Activated CD4-positive, alpha-beta memory T cell treated with anti-CD3 and anti-CD28 coated beads, Interleukin-2, amount 10 ng/mL, durations not matched to agents 7 days and 5 days (primary cell): ENCODE data around the gene GSK3A. TPM values are rescaled to one million over a fixed set of nuclear protein-coding genes. Genes with fewer than 3 reads are reported as not detected.
"Not testable (repeated sequence)": the region's sequence is repeated elsewhere in the genome, so short reads cannot be mapped to it uniquely, and the experiment has no call there.

Source experiments
- CTCF ChIA-PET: fragments of 350-600 bp; sonication (Branson Sonifier 250); formaldehyde crosslinking; loops from one replicate; lab custom pipeline; 2021; ENCODE audit warnings: antibody characterized with exemption, inconsistent platforms; lab: Charles Lee
- POLR2A ChIA-PET: fragments of 350-600 bp; sonication (Branson Sonifier 250); formaldehyde crosslinking; loops from one replicate; lab custom pipeline; 2021; ENCODE audit warnings: antibody characterized with exemption; lab: Charles Lee
- DNase-seq: peaks from one replicate; pipeline ENCODE4 v3.0.0-alpha.2; 2020
- H3K27ac Mint-ChIP-seq: one replicate; pipeline ENCODE4 v1.8.0; 2021; ENCODE audit warnings: mild to moderate bottlenecking, mixed read lengths
- H3K27me3 Mint-ChIP-seq: one replicate; pipeline ENCODE4 v1.8.0; 2021; ENCODE audit warnings: mixed read lengths
- H3K36me3 Mint-ChIP-seq: one replicate; pipeline ENCODE4 v1.8.0; 2021; ENCODE audit warnings: low read depth, mixed read lengths
- H3K4me1 Mint-ChIP-seq: one replicate; pipeline ENCODE4 v1.8.0; 2021; ENCODE audit warnings: mixed read lengths
- H3K4me3 Mint-ChIP-seq: one replicate; pipeline ENCODE4 v1.8.0; 2021; ENCODE audit warnings: mild to moderate bottlenecking, mixed read lengths
- H3K9me3 Mint-ChIP-seq: one replicate; pipeline ENCODE4 v1.8.0; 2021; ENCODE audit warnings: mixed read lengths
- total RNA-seq, 2 experiments: library from RNA; stranded (reverse); gene quantifications; one replicate each; pipeline ENCODE4 v1.2.3, GENCODE V29; 2021

The GSK3A gene
- total RNA-seq, 2 experiments from 2014 or later = 48.9 to 50.7 TPM

DNA sequence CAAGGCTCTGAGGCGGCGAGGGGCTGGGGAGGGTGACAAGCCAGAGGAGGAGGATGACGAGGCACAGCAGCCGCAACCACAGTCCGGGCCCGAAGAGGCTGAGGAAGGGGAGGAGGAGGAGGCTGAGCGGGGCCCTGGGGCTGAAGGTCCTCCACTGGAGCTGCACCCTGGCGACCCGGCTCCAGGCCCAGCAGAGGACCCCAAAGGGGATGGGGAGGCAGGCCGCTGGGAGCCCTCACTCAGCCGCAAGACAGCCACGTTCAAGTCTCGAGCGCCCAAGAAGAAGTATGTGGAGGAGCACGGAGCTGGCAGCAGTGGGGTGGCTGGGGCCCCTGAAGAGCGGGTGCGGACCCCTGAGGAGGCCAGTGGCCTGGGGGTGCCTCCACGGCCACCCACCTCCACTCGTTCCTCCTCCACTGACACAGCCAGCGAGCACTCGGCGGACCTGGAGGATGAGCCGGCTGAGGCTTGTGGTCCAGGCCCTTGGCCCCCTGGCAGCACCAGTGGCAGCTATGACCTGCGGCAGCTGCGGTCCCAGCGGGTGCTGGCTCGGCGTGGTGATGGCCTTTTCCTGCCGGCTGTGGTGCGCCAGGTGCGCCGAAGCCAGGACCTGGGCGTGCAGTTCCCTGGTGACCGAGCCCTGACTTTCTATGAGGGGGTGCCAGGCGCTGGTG lies 29.6 kb upstream of the GSK3A start:
- Mint-ChIP-seq H3K27ac (no peak overlapping the region), H3K4me3 (no peak overlapping the region), H3K4me1 (peaks cover 57% of the 10 kb centered on the region), H3K27me3 (no peaks in the 10 kb centered on the region), H3K9me3 (no peaks in the 10 kb centered on the region), H3K36me3 (peaks cover 50% of the 10 kb centered on the region)
- POLR2A ChIA-PET = interaction anchor here (1.1 to 3.5 kb wide), 6 partner anchors 8 to 72 kb away, joined by 3 to 48 read pairs (median 18); partner anchors contain the start of gene GSK3A
- no peak for DNase-seq
- CTCF ChIA-PET = interaction anchor here (2.1 to 3.2 kb wide), 2 partner anchors 7 to 29 kb away, joined by 10 to 43 read pairs; partner anchors contain the start of gene GSK3A

DNA sequence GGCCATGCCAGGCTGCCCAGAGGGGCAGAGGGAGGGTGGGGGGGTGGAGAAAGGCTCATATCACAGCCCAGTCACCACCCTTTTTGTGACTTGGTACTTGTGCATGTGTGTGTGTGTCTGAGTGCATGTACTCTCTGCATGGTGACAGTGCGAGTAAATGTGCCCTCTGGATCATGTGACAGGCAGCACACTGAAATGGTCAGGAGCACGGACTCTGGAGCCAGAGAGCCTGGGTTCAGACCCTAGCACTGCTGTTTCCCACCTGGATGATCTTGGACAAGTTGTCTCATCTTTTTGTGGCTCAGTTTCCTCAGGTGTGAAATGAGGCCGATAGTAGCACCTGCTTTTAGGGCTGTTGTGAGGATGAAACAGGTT lies 28.6 kb upstream of the GSK3A start:
- no peak for DNase-seq
- Mint-ChIP-seq H3K27ac (peak overlapping the region; percentile 99), H3K4me3 (no peak overlapping the region), H3K36me3 (peaks cover 45% of the 10 kb centered on the region), H3K9me3 (no peaks in the 10 kb centered on the region), H3K27me3 (no peaks in the 10 kb centered on the region), H3K4me1 (peaks cover 47% of the 10 kb centered on the region)
- POLR2A ChIA-PET = interaction anchor here (0.8 to 3.5 kb wide), 13 partner anchors 9 to 257 kb away, joined by 3 to 48 read pairs (median 8); partner anchors contain the start of genes CEACAM1, ERF, GSK3A and PAFAH1B3
- CTCF ChIA-PET = interaction anchor here (1.3 to 3.2 kb wide), 7 partner anchors 8 to 162 kb away, joined by 3 to 43 read pairs (median 4); partner anchors contain the start of gene GSK3A

DNA sequence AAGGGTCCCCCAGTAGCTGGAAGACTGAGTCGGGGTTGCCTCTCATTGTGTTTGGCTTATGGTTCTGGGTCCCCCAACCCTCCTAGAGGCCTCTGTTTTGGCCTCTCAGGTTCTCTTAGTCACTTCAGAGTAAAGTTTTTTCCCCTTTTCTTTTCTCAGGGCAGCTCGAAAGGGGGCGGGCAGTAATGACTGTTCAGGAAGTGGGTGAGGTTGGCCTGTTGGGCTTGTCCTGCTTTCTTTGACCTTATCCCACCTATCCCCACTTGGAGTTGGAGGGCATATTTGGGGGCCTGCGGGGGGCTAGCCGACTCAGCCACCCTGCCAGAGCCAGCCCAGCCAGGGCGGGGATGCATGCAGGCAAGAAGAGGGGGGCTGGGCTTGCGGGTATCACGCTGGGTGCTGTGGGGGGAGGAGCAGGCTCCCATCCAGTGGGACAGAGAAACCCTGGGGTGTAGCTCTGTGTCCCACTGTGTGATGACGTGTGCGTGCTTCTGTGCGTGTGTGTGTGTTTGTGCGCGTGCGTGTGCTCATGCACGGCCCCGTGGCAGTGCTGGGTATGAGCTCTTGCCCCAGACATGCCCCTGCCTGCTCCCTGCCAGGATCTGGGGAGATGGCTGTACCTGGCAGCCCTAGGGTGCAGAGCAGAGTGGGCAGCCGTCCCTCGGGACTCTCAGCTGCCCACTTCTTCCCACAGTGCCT lies 28.1 kb upstream of the GSK3A start:
- POLR2A ChIA-PET = interaction anchor here (0.8 to 3.5 kb wide), 16 partner anchors 9 to 258 kb away, joined by 3 to 48 read pairs (median 6); partner anchors contain the start of genes CEACAM1, ERF, GSK3A and PAFAH1B3

GRCh38 chr19:42269478-42270345 lies 27.3 kb upstream of the GSK3A start:
- Mint-ChIP-seq H3K27me3 (no peaks in the 10 kb centered on the region), H3K9me3 (no peaks in the 10 kb centered on the region), H3K4me3 (no peak overlapping the region), H3K4me1 (peaks cover 36% of the 10 kb centered on the region), H3K36me3 (peaks cover 35% of the 10 kb centered on the region), H3K27ac (peak overlapping the region; percentile 99)
- DNase-seq = no peak
- ChIA-PET POLR2A (interaction anchor here (1.2 to 3.5 kb wide), 16 partner anchors 8 to 258 kb away, joined by 3 to 48 read pairs (median 6); partner anchors contain the start of genes CEACAM1, ERF, GSK3A and PAFAH1B3), CTCF (interaction anchor here (0.6 to 3.2 kb wide), 9 partner anchors 10 to 1248 kb away, joined by 3 to 43 read pairs (median 3); partner anchors contain the start of gene GSK3A)

More for the DNA sequence above, 28.1 kb upstream of the GSK3A start:
- no peaks in the 10 kb centered on the region for H3K27me3 Mint-ChIP-seq
- H3K9me3 Mint-ChIP-seq = no peaks in the 10 kb centered on the region
- H3K36me3 Mint-ChIP-seq = peaks cover 41% of the 10 kb centered on the region
- H3K4me1 Mint-ChIP-seq = peaks cover 44% of the 10 kb centered on the region
- H3K4me3 Mint-ChIP-seq = no peak overlapping the region
- DNase-seq = peak; percentile 77
- CTCF ChIA-PET = interaction anchor here (0.6 to 3.2 kb wide), 9 partner anchors 9 to 162 kb away, joined by 3 to 43 read pairs (median 4); partner anchors contain the start of gene GSK3A
- H3K27ac Mint-ChIP-seq = peak overlapping the region; percentile 99

GRCh38 chr19:42268704-42269477 lies 26.5 kb upstream of the GSK3A start, which contains the start of gene CIC:
TSS of gene CIC (plus strand) at chr19:42269252. CDS start at chr19:42271784, 2,532 bp downstream.
- H3K4me3 Mint-ChIP-seq = no peak within 1 kb of the TSS
- no peaks in the 10 kb centered on the region for H3K9me3 Mint-ChIP-seq
- peak; percentile 99 for DNase-seq
- no peaks in the 10 kb centered on the region for H3K27me3 Mint-ChIP-seq
- H3K4me1 Mint-ChIP-seq = peaks cover 32% of the 10 kb centered on the region
- H3K36me3 Mint-ChIP-seq = peaks cover 28% of the 10 kb centered on the region
- ChIA-PET CTCF (interaction anchor here (0.6 to 3.2 kb wide), 2 partner anchors 11 to 1249 kb away, joined by 3 to 43 read pairs; no protein-coding TSS in a partner anchor), POLR2A (interaction anchor here (1.2 to 3.5 kb wide), 10 partner anchors 8 to 69 kb away, joined by 3 to 48 read pairs (median 12); partner anchors contain the start of genes ERF and GSK3A)
- peak within 1 kb of the TSS; percentile 99 for H3K27ac Mint-ChIP-seq

GRCh38 chr19:42268142-42268703 lies 25.8 kb upstream of the GSK3A start:
- Mint-ChIP-seq H3K9me3 (no peaks in the 10 kb centered on the region), H3K27ac (no peak overlapping the region), H3K4me1 (peaks cover 29% of the 10 kb centered on the region), H3K4me3 (no peak overlapping the region), H3K27me3 (no peaks in the 10 kb centered on the region), H3K36me3 (peaks cover 21% of the 10 kb centered on the region)
- CTCF ChIA-PET = interaction anchor here (1.0 to 1.4 kb wide), 2 partner anchors 11 to 25 kb away, joined by 4 to 6 read pairs; partner anchors contain the start of gene GSK3A
- DNase-seq = peak; percentile 99
- POLR2A ChIA-PET = interaction anchor here (0.7 to 2.7 kb wide), 6 partner anchors 10 to 49 kb away, joined by 3 to 11 read pairs (median 4); partner anchors contain the start of genes ERF, GSK3A and ZNF526

DNA sequence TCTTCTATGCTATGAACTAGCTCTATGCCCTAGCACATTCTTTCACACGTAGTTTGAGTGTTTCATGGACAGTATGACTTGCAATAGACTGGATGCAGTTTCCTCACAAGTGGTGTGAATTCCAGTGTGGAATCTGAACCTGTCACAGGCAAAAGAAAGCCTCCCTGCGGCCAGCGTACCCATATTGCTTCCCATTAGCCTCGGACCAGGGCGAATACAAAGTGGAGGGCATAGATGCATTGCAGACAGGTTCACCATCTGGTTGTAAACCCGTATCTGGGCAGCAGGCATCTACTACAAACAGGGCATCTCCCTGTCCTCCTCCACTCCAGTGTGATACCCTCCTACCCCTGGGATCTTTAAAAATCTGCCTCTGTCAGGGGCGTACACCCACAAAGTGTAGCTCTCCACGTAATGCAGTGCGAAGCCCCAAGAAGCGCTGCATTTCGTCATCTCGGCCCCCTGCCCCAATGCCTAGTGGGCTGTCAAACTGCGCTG lies 25.3 kb upstream of the GSK3A start:
- peaks cover under 1% of the 10 kb centered on the region for H3K27me3 Mint-ChIP-seq
- H3K9me3 Mint-ChIP-seq = no peaks in the 10 kb centered on the region
- no peak overlapping the region for H3K27ac Mint-ChIP-seq
- ChIA-PET CTCF (interaction anchor here (1.0 to 1.4 kb wide), 2 partner anchors 11 to 25 kb away, joined by 4 to 6 read pairs; partner anchors contain the start of gene GSK3A), POLR2A (interaction anchor here (0.7 to 2.7 kb wide), 6 partner anchors 11 to 48 kb away, joined by 3 to 11 read pairs (median 4); partner anchors contain the start of genes ERF, GSK3A and ZNF526)
- no peak overlapping the region for H3K4me3 Mint-ChIP-seq
- DNase-seq = no peak
- H3K4me1 Mint-ChIP-seq = peaks cover 29% of the 10 kb centered on the region
- peaks cover 18% of the 10 kb centered on the region for H3K36me3 Mint-ChIP-seq

- POLR2A ChIA-PET = interaction anchor here (0.7 to 2.7 kb wide), 6 partner anchors 11 to 47 kb away, joined by 3 to 11 read pairs (median 4); partner anchors contain the start of genes ERF, GSK3A and ZNF526
- H3K4me1 Mint-ChIP-seq = peaks cover 29% of the 10 kb centered on the region
- H3K9me3 Mint-ChIP-seq, DNase-seq, H3K27me3 Mint-ChIP-seq, H3K4me3 Mint-ChIP-seq: not testable (repeated sequence)
- peaks cover 17% of the 10 kb centered on the region for H3K36me3 Mint-ChIP-seq
- CTCF ChIA-PET = interaction anchor here (1.0 to 1.4 kb wide), 3 partner anchors 9 to 24 kb away, joined by 3 to 6 read pairs (median 4); partner anchors contain the start of gene GSK3A
- H3K27ac Mint-ChIP-seq = peak overlapping the region; percentile 24
These were observed 24.7 kb upstream of the GSK3A start for GRCh38 chr19:42266928-42267603.

DNA sequence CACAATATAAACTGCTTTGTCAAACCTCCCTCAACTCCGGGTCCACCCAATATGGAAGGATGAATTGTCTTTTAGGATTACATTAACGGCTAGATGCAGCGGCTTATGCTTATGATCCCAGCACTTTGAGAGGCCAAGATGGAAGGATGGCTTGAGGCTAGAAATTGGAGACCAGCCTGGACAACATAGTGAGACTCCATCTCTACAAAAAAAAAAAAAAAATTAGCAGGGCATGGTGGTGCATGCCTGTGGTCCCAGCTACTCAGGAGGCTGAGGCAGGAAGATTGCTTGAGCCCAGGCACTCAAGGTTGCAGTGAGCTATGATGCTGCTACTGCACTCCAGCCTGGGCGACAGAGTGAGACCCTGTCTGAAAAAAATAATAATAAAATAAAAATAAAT lies 23.7 kb upstream of the GSK3A start:
- peaks cover 11% of the 10 kb centered on the region for H3K36me3 Mint-ChIP-seq
- H3K9me3 Mint-ChIP-seq, DNase-seq, H3K4me3 Mint-ChIP-seq, H3K27me3 Mint-ChIP-seq, H3K27ac Mint-ChIP-seq: not testable (repeated sequence)
- CTCF ChIA-PET = interaction anchor here (1.2 kb wide), 1 partner anchor 8 kb away, joined by 3 read pairs; no protein-coding TSS in a partner anchor
- peaks cover 23% of the 10 kb centered on the region for H3K4me1 Mint-ChIP-seq
- POLR2A ChIA-PET = interaction anchor here (2.7 kb wide), 1 partner anchor 10 kb away, joined by 11 read pairs; the partner anchor contains the start of gene ERF

DNA sequence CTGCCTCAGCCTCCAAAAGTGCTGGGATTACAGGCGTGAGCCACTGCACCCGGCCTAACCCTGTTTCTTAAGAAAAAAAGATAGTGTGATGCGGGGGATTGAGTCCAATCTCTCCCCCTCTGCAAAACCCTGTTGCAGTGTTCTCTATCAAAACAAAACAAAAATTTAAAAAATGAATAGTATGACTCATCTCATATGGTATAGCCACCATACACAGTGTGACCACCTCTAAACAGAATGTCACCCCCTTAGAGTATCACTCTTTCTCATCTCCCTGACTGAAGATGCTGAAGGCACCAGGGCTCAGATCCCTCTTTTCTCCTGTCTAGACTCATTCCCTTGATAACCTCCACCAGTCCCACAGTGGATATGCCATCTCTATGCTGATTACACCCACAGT lies 19.4 kb upstream of the GSK3A start:
- H3K27ac Mint-ChIP-seq = no peak overlapping the region
- no peaks in the 10 kb centered on the region for H3K9me3 Mint-ChIP-seq
- H3K4me3 Mint-ChIP-seq = no peak overlapping the region
- ChIA-PET CTCF (no interaction called here), POLR2A (interaction anchor here (1.2 kb wide), 1 partner anchor 8 kb away, joined by 3 read pairs; the partner anchor contains the start of gene CIC)
- H3K4me1 Mint-ChIP-seq = peaks cover under 1% of the 10 kb centered on the region
- no peak for DNase-seq
- H3K36me3 Mint-ChIP-seq = no peaks in the 10 kb centered on the region
- peaks cover 8% of the 10 kb centered on the region for H3K27me3 Mint-ChIP-seq
